ENCODE results near the gene FGF18. TPM values are rescaled to one million over a fixed set of nuclear protein-coding genes. Genes with fewer than 3 reads are reported as not detected.

FGF18 gene
- total and polyA plus RNA-seq, 4 donors = 2.3 to 5.2 (median 3.5) TPM

DNA sequence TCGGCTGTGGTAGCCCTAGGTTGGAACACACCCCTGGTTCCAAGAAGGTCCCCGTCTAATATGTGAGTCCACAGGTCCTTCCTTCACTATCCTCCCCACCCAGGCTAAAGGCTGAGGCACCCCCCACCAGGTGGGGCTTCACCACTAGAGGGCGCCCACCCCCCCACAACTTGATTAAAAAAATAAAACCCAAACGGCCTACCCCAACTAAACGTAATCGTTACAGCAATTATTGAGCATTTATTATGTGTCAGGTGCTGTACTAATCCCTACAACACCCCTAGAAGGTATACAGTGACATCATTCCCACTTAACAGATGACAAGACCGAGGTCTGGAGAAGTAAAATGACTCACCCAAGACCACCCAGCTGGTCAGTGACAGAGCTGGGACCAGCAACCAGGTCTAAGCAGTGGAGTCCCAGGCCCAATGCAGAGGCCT, 65.0 kb downstream of the FGF18 start:
- Histone ChIP-seq H3K4me3 (ENCODE audit: low read depth, low read length) (no peak overlapping the region), H3K27ac (ENCODE audit: low read depth, low read length) (no peak overlapping the region), H3K9me3 (ENCODE audit: control insufficient read depth, insufficient read depth, low read length) (no peaks in the 10 kb centered on the region), H3K36me3 (ENCODE audit: control insufficient read depth, insufficient read depth, low read length) (no peaks in the 10 kb centered on the region), H3K27me3 (ENCODE audit: control insufficient read depth, insufficient read depth, low read length) (no peaks in the 10 kb centered on the region), H3K4me1 (ENCODE audit: control insufficient read depth, insufficient read depth, low read length) (peaks cover 15% of the 10 kb centered on the region)
- no peak for DNase-seq (ENCODE audit: low read depth in 4 of 6, low spot score in 6 of 6)
- 43% methylated on average over 3 of the region's 7 CpGs for WGBS (ENCODE audit: insufficient coverage)

- no peak overlapping the region for H3K4me3 ChIP-seq (ENCODE audit: low read depth, low read length)
- 77% methylated on average over 3 of the region's 4 CpGs for WGBS (ENCODE audit: insufficient coverage)
Measured at GRCh38 chr5:171485668-171486067, 66.2 kb downstream of the FGF18 start.

GRCh38 chr5:171486613-171487012, 67.2 kb downstream of the FGF18 start:
- Histone ChIP-seq H3K9me3 (ENCODE audit: control insufficient read depth, insufficient read depth, low read length) (no peaks in the 10 kb centered on the region), H3K27ac (ENCODE audit: low read depth, low read length) (no peak overlapping the region), H3K4me3 (ENCODE audit: low read depth, low read length) (no peak overlapping the region), H3K36me3 (ENCODE audit: control insufficient read depth, insufficient read depth, low read length) (no peaks in the 10 kb centered on the region), H3K27me3 (ENCODE audit: control insufficient read depth, insufficient read depth, low read length) (no peaks in the 10 kb centered on the region), H3K4me1 (ENCODE audit: control insufficient read depth, insufficient read depth, low read length) (peaks cover 7% of the 10 kb centered on the region)
- DNase-seq (ENCODE audit: low read depth in 4 of 6, low spot score in 6 of 6) = no peak
- 83% methylated on average over 2 of the region's 4 CpGs for WGBS (ENCODE audit: insufficient coverage)

More at GRCh38 chr5:171485668-171486067, 66.2 kb downstream of the FGF18 start:
- Histone ChIP-seq H3K4me1 (ENCODE audit: control insufficient read depth, insufficient read depth, low read length) (peaks cover 11% of the 10 kb centered on the region), H3K27ac (ENCODE audit: low read depth, low read length) (no peak overlapping the region), H3K9me3 (ENCODE audit: control insufficient read depth, insufficient read depth, low read length) (no peaks in the 10 kb centered on the region), H3K27me3 (ENCODE audit: control insufficient read depth, insufficient read depth, low read length) (no peaks in the 10 kb centered on the region), H3K36me3 (ENCODE audit: control insufficient read depth, insufficient read depth, low read length) (no peaks in the 10 kb centered on the region)
- no peak for DNase-seq (ENCODE audit: low read depth in 4 of 6, low spot score in 6 of 6)

GRCh38 chr5:171488876-171489275, 69.4 kb downstream of the FGF18 start:
- H3K27me3 ChIP-seq (ENCODE audit: control insufficient read depth, insufficient read depth, low read length) = no peaks in the 10 kb centered on the region
- no peak for DNase-seq (ENCODE audit: low read depth in 4 of 6, low spot score in 6 of 6)
- no peak overlapping the region for H3K4me3 ChIP-seq (ENCODE audit: low read depth, low read length)
- no peak overlapping the region for H3K27ac ChIP-seq (ENCODE audit: low read depth, low read length)
- H3K9me3 ChIP-seq (ENCODE audit: control insufficient read depth, insufficient read depth, low read length) = no peaks in the 10 kb centered on the region
- WGBS (ENCODE audit: insufficient coverage) = 88% methylated on average over 13 of the region's 13 CpGs
- peaks cover 6% of the 10 kb centered on the region for H3K4me1 ChIP-seq (ENCODE audit: control insufficient read depth, insufficient read depth, low read length)
- no peaks in the 10 kb centered on the region for H3K36me3 ChIP-seq (ENCODE audit: control insufficient read depth, insufficient read depth, low read length)

DNA sequence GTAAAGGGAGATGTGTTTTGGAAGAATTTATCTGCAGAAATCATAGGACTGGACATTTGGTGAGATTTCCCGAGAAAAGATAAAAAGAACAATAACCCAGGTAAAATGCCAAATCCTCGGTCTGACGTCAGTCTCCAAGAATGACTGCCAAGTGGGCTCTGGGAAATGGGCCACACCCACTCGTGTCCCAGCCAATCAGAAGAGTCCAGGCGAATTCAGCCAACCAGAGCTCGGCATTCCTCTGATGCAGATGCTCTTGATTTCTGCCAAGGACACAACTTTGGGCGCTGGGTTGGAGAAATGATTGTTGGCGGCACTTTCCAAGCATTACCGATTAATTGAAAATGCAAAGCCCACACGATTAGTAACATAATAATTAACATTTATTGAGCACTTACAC, 73.3 kb downstream of the FGF18 start:
- 83% methylated on average over 5 of the region's 10 CpGs for WGBS (ENCODE audit: insufficient coverage)
- Histone ChIP-seq H3K4me3 (ENCODE audit: low read depth, low read length) (no peak overlapping the region), H3K36me3 (ENCODE audit: control insufficient read depth, insufficient read depth, low read length) (no peaks in the 10 kb centered on the region), H3K27ac (ENCODE audit: low read depth, low read length) (no peak overlapping the region), H3K4me1 (ENCODE audit: control insufficient read depth, insufficient read depth, low read length) (peaks cover 15% of the 10 kb centered on the region), H3K9me3 (ENCODE audit: control insufficient read depth, insufficient read depth, low read length) (no peaks in the 10 kb centered on the region), H3K27me3 (ENCODE audit: control insufficient read depth, insufficient read depth, low read length) (no peaks in the 10 kb centered on the region)
- DNase-seq (ENCODE audit: low read depth in 4 of 6, low spot score in 6 of 6) = peak in 1 of 6 donors; percentile 51

- no peaks in the 10 kb centered on the region for H3K27me3 ChIP-seq (ENCODE audit: control insufficient read depth, insufficient read depth, low read length)
- H3K36me3 ChIP-seq (ENCODE audit: control insufficient read depth, insufficient read depth, low read length) = no peaks in the 10 kb centered on the region
- no peaks in the 10 kb centered on the region for H3K9me3 ChIP-seq (ENCODE audit: control insufficient read depth, insufficient read depth, low read length)
- no peak overlapping the region for H3K4me3 ChIP-seq (ENCODE audit: low read depth, low read length)
- peaks cover 15% of the 10 kb centered on the region for H3K4me1 ChIP-seq (ENCODE audit: control insufficient read depth, insufficient read depth, low read length)
- 66% methylated on average over 14 of the region's 14 CpGs for WGBS (ENCODE audit: insufficient coverage)
- peak in 1 of 6 donors; percentile 36 for DNase-seq (ENCODE audit: low read depth in 4 of 6, low spot score in 6 of 6)
- H3K27ac ChIP-seq (ENCODE audit: low read depth, low read length) = peak overlapping the region; percentile 77
Measured at GRCh38 chr5:171493646-171494393, 74.4 kb downstream of the FGF18 start.

DNA sequence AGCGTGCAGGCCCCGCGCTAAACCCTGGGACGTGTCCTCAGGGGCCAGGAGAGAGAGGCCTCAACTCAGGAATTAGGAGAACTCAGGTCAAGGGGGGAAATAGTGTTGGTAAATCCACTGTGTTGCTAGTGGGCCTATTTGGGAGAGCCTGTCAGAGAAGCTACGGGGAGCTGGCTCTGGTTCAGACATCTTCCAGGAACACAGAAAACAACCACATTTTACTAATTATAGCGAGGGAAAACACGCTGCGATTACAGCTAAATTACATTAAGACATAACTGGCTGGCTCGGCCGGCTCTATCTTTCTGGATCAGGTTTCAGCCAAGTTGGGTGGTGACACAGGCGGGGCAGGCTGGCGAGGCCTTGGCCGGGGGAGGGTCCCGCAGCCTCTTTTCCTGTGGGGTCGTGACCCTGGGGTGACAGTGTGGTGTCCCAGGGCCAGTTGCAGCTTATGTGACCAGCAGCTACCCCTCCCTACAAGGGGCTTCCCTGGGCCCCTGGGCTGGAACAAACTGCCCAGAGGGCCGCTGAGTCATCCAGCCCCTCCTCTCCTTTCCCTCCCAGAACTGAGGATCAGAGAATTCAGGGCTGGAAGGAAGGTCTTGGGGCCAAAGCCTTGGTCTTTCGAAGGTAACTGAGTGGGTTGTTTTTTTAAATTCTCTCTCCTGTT, 75.1 kb downstream of the FGF18 start:
- peaks cover 15% of the 10 kb centered on the region for H3K4me1 ChIP-seq (ENCODE audit: control insufficient read depth, insufficient read depth, low read length)
- H3K27ac ChIP-seq (ENCODE audit: low read depth, low read length) = peak overlapping the region; percentile 77
- DNase-seq (ENCODE audit: low read depth in 4 of 6, low spot score in 6 of 6) = peak in 2 of 6 donors; percentile 83 to 85
- no peak overlapping the region for H3K4me3 ChIP-seq (ENCODE audit: low read depth, low read length)
- H3K36me3 ChIP-seq (ENCODE audit: control insufficient read depth, insufficient read depth, low read length) = no peaks in the 10 kb centered on the region
- WGBS (ENCODE audit: insufficient coverage) = 11% methylated on average over 5 of the region's 17 CpGs
- H3K27me3 ChIP-seq (ENCODE audit: control insufficient read depth, insufficient read depth, low read length) = no peaks in the 10 kb centered on the region
- H3K9me3 ChIP-seq (ENCODE audit: control insufficient read depth, insufficient read depth, low read length) = no peaks in the 10 kb centered on the region

GRCh38 chr5:171495122-171495700, 75.8 kb downstream of the FGF18 start:
- 59% methylated on average over 4 of the region's 5 CpGs for WGBS (ENCODE audit: insufficient coverage)
- Histone ChIP-seq H3K4me3 (ENCODE audit: low read depth, low read length) (no peak overlapping the region), H3K4me1 (ENCODE audit: control insufficient read depth, insufficient read depth, low read length) (peaks cover 15% of the 10 kb centered on the region), H3K27ac (ENCODE audit: low read depth, low read length) (peak overlapping the region; percentile 77), H3K27me3 (ENCODE audit: control insufficient read depth, insufficient read depth, low read length) (no peaks in the 10 kb centered on the region), H3K36me3 (ENCODE audit: control insufficient read depth, insufficient read depth, low read length) (no peaks in the 10 kb centered on the region), H3K9me3 (ENCODE audit: control insufficient read depth, insufficient read depth, low read length) (no peaks in the 10 kb centered on the region)
- DNase-seq (ENCODE audit: low read depth in 4 of 6, low spot score in 6 of 6) = no peak

- H3K9me3 ChIP-seq (ENCODE audit: control insufficient read depth, insufficient read depth, low read length) = no peaks in the 10 kb centered on the region
- no peaks in the 10 kb centered on the region for H3K27me3 ChIP-seq (ENCODE audit: control insufficient read depth, insufficient read depth, low read length)
- no peak overlapping the region for H3K4me3 ChIP-seq (ENCODE audit: low read depth, low read length)
- H3K27ac ChIP-seq (ENCODE audit: low read depth, low read length) = no peak overlapping the region
- H3K36me3 ChIP-seq (ENCODE audit: control insufficient read depth, insufficient read depth, low read length) = no peaks in the 10 kb centered on the region
- WGBS (ENCODE audit: insufficient coverage) = 73% methylated on average over 2 of the region's 3 CpGs
- peaks cover 15% of the 10 kb centered on the region for H3K4me1 ChIP-seq (ENCODE audit: control insufficient read depth, insufficient read depth, low read length)
- peak in 1 of 6 donors; percentile 9 for DNase-seq (ENCODE audit: low read depth in 4 of 6, low spot score in 6 of 6)
Measured at GRCh38 chr5:171496456-171496855, 77.0 kb downstream of the FGF18 start.

All from spinal cord (tissue), 10 donors.